ENCODE measurements around the gene HASPIN.
A peak's percentile ranks its signal among the peaks of the same experiment; 100 is the strongest.
"Not testable (repeated sequence)": the region's sequence is repeated elsewhere in the genome, so short reads cannot be mapped to it uniquely, and the experiment has no call there.

HASPIN gene

DNA sequence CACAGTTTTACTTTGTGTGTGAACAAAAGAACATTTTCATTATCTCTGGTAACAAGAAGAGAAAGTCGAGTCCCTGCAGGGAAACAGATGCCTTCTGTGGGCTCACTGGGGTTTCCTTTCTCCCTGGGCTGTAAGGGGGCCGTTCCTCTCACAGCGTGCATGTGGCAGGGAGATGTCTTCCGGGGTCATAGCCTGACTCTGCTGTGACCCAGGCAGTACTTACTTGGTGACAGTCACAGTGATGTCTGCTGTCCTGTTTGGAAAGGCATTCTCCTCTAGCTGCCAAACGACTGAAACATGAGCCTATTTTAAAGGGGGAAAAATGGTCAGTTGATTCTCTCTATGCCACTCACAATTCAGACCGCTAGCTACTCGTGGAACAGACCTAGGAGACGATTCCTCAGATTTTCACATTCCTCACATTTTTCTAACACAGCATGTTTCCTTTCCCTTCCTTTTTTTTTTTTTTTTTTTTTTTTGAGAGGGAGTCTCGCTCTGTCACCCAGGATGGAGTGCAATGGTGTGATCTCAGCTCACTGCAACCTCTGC, 7.3 kb downstream of the HASPIN start:
- H3K4me3 ChIP-seq (ENCODE audit: low read depth, low read length) = no peak overlapping the region
- peak; percentile 35 for DNase-seq (ENCODE audit: low read depth, low spot score)
- TF ChIP-seq, protein P1, sequence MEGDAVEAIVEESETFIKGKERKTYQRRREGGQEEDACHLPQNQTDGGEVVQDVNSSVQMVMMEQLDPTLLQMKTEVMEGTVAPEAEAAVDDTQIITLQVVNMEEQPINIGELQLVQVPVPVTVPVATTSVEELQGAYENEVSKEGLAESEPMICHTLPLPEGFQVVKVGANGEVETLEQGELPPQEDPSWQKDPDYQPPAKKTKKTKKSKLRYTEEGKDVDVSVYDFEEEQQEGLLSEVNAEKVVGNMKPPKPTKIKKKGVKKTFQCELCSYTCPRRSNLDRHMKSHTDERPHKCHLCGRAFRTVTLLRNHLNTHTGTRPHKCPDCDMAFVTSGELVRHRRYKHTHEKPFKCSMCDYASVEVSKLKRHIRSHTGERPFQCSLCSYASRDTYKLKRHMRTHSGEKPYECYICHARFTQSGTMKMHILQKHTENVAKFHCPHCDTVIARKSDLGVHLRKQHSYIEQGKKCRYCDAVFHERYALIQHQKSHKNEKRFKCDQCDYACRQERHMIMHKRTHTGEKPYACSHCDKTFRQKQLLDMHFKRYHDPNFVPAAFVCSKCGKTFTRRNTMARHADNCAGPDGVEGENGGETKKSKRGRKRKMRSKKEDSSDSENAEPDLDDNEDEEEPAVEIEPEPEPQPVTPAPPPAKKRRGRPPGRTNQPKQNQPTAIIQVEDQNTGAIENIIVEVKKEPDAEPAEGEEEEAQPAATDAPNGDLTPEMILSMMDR (IDR thresholded peaks at IDR 0.05; ENCODE audit: low read depth, low read length) = no peak
- in situ Hi-C loops (cut with HindIII; ENCODE audit: low sequenced_read_pairs) = no loop called here

DNA sequence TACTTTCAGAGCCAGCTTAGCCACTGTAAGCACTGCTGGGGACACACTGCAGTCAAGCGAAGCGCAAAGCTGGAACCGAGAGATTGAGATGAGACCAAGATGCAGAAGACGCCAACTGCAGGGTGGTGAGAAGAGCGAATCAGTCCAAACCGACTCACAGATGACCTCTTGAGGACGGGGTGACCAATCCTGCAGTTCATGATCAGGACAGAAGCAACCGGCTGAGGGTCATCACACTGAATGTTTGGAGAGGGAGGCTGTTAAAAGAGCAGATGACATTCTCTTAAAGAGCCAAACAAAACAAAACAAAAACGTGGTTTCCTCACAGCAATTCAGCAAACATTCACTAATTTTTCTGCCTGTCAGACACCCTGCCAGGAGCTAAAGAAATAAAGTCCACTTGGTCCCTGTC, 8.5 kb downstream of the HASPIN start:
- in situ Hi-C loops (cut with HindIII; ENCODE audit: low sequenced_read_pairs) = no loop called here
- DNase-seq (ENCODE audit: low read depth, low spot score) = peak; percentile 20
- TF ChIP-seq, protein P1 (IDR thresholded peaks at IDR 0.05; ENCODE audit: low read depth, low read length) = no peak
- H3K4me3 ChIP-seq (ENCODE audit: low read depth, low read length) = no peak overlapping the region

DNA sequence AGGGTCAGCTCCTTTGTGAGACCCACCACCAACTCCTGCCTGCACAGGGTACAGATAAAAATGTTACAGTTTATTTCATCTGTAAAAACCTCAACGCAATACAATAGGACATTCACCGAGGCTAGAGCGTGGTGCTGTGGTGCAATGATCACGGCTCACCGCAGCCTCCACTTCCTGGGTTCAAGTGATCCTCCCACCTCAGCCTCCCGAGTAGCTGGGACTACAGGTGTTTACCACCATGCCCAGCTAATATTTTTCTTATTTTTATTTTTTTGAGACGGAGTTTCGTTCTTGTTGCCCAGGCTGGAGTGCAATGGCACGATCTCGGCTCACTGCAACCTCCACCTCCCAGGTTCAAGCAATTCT, 11.2 kb downstream of the HASPIN start:
- DNase-seq (ENCODE audit: low read depth, low spot score); in situ Hi-C loops (cut with HindIII; ENCODE audit: low sequenced_read_pairs); H3K4me3 ChIP-seq (ENCODE audit: low read depth, low read length): not testable (repeated sequence)

DNA sequence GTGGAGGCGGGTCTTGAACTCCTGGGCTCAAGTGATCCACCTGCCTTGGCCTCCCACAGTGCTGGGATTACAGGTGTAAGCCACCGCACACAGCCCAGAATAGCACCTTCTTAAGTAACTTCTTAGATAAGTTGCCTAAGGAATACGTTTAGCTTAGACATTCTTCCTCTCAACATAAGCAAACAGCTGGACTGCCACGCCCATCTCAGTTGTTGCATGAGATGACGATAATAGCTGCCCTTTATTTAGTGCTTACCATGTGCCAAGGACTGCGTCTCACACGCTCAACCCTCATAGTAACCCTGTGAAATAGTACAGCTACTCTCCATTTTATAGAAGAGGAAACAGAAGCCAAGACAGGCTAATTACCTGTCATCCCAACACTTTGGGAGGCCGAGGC, 11.8 kb downstream of the HASPIN start:
- no peak for DNase-seq (ENCODE audit: low read depth, low spot score)
- in situ Hi-C loops (cut with HindIII; ENCODE audit: low sequenced_read_pairs) = no loop called here
- H3K4me3 ChIP-seq (ENCODE audit: low read depth, low read length) = no peak overlapping the region
- TF ChIP-seq, protein P1 (IDR thresholded peaks at IDR 0.05; ENCODE audit: low read depth, low read length) = no peak

DNA sequence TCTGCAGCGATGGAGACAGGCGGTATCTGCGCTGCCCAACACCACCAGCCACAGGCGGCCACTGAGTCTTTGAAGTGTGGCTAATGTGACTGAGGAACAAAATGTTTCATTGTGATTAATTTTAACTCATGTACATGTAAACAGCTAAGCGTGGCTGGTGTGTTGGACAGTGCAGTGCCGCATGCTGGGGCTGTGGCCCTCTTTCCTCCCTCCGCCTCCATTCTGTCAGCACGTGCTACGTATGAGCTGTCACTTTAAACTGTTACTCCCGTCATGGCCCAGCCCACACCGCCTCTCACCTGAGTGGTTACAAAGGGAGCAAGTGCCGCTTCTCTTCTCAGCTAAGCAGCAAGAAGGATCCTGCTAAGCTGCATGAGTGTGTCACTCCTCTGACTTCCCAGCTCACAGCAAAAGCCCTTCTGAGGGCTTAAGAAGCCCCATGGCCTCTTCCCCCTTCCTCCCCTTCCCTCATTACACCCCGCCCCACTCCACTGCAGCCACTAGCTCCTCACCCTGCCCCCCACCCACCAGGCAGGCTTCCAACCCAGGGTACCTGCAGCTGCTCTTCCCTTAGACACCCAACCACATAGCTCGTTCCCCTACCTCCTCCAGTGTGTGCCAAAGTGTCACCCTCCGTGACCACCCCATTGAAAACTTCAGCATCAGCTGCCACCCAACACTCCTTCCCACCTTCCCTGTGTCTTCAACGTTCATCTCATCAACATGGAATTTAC, 15.0 kb downstream of the HASPIN start:
- DNase-seq (ENCODE audit: low read depth, low spot score) = peak; percentile 5
- H3K4me3 ChIP-seq (ENCODE audit: low read depth, low read length) = no peak overlapping the region
- TF ChIP-seq, protein P1 (IDR thresholded peaks at IDR 0.05; ENCODE audit: low read depth, low read length) = no peak
- in situ Hi-C loops (cut with HindIII; ENCODE audit: low sequenced_read_pairs) = no loop called here

DNA sequence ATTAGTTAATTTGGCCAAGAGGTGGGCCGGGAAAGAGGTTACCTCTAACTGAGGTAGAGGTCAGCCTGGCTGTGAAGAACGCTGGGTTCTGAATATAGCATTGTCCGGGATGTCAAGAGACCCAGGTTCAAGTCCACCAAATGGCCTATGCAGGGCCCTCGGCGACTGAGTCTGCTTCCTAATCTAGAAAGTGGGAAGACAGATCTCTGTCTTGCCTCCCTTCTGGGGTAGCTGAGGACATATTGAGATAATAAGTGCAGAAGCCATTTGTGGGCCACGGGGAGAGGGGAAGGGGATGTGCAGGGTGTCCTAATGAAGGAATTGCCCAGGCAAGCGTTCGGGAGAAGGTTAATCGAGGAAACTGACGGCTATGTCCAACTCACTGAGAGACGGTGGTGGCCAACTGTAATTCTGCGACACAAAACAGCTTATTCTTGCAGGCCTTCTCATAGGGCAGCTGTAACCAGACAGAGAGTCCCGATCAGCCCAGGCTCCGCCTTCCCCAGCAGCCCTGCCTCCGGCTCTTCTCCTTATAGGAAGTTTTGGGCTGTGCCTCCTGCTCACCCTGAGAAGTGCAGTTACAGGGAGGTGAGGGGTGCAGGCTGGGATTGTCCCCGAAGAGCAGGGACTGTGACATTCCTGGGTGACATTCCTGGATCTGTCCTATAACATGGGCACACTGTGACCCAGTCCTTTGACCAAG, 15.9 kb downstream of the HASPIN start:
- H3K4me3 ChIP-seq (ENCODE audit: low read depth, low read length) = no peak overlapping the region
- DNase-seq (ENCODE audit: low read depth, low spot score) = no peak
- in situ Hi-C loops (cut with HindIII; ENCODE audit: low sequenced_read_pairs) = no loop called here
- TF ChIP-seq, protein P1 (IDR thresholded peaks at IDR 0.05; ENCODE audit: low read depth, low read length) = no peak

DNA sequence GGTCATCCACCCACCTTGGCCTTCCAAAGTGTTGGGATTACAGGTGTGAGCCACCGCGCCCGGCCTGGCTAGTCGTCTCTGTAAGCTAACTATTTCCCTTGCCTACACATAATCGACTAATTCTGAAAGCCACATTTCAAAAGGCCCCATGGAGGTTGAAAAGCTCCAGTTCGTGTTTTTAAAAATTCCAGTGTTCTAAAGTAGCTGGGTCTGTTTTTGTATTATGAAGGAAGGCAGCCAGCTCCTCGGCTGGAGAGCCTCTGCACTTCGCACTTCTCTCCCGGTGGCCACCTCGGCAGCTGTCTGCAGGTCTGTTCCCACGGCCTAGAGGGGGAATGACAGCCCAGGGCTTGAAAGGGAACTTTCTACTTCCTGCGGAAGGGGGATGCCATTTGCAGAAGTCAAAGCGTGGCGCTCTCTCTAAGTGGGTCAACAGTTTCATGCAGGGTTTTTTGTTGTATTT, 16.9 kb downstream of the HASPIN start:
- no peak for DNase-seq (ENCODE audit: low read depth, low spot score)
- in situ Hi-C loops (cut with HindIII; ENCODE audit: low sequenced_read_pairs) = no loop called here
- no peak overlapping the region for H3K4me3 ChIP-seq (ENCODE audit: low read depth, low read length)
- TF ChIP-seq, protein P1 (IDR thresholded peaks at IDR 0.05; ENCODE audit: low read depth, low read length) = no peak
